PC-9 (cell line): ENCODE data around the gene CLHC1. TPM values are rescaled to one million over a fixed set of nuclear protein-coding genes. Genes with fewer than 3 reads are reported as not detected.
"Not testable (repeated sequence)": the region's sequence is repeated elsewhere in the genome, so short reads cannot be mapped to it uniquely, and the experiment has no call there.

ENCODE experiments used
- BruUV-seq: library from RNA; stranded (reverse); fragments of 400-500 nt; replicated peaks from 2 replicates; lab custom pipeline; 2021; lab: Mats Ljungman, UMichigan
- CTCF ChIA-PET: fragments of 300-600 bp; sonication (Branson Sonifier 250); formaldehyde crosslinking; loops from one replicate; lab custom pipeline; 2022; ENCODE audit warnings: antibody characterized with exemption; lab: Charles Lee
- POLR2A ChIA-PET: fragments of 300-600 bp; sonication (Branson Sonifier 250); formaldehyde crosslinking; loops from one replicate; lab custom pipeline; 2022; ENCODE audit warnings: antibody characterized with exemption; ENCODE audit not compliant: unreplicated experiment; lab: Charles Lee
- DNase-seq, 2 experiments: peaks; one replicate each; pipeline versions ENCODE4 v3.0.0 to v3.0.0-alpha.2; 2015 to 2022; ENCODE audit warnings: mixed read lengths in 1 of 2
- H2AFZ ChIP-seq: fragments of 200-600 bp; sonication (generic); 2 replicates; pipeline ENCODE4 v1.8.1; 2017; ENCODE audit warnings: antibody characterized with exemption
- H3F3A ChIP-seq: fragments of 200-600 bp; sonication (generic); 2 replicates; pipeline ENCODE4 v1.8.1; 2017; ENCODE audit warnings: antibody characterized with exemption, mild to moderate bottlenecking, low read depth; ENCODE audit not compliant: insufficient read depth
- H3K27ac ChIP-seq: fragments of 200-600 bp; sonication (generic); 2 replicates; pipeline ENCODE4 v1.6.1; 2016; ENCODE audit warnings: mixed run types
- H3K27me3 ChIP-seq: fragments of 200-600 bp; sonication (generic); 2 replicates; pipeline ENCODE4 v1.6.1; 2016; ENCODE audit warnings: low read depth, mixed run types; ENCODE audit not compliant: insufficient read depth
- H3K36me3 ChIP-seq: fragments of 200-600 bp; sonication (generic); 2 replicates; pipeline ENCODE4 v1.6.1; 2016; ENCODE audit warnings: low read depth, mixed run types
- H3K4me1 ChIP-seq: fragments of 200-600 bp; sonication (generic); replicated peaks from 2 replicates; pipeline ENCODE4 v1.6.1; 2016; ENCODE audit warnings: mixed run types; ENCODE audit not compliant: insufficient read depth
- H3K4me2 ChIP-seq: fragments of 200-600 bp; sonication (generic); 2 replicates; pipeline ENCODE4 v1.6.1; 2017; ENCODE audit warnings: mixed run types
- H3K4me3 ChIP-seq: fragments of 200-600 bp; sonication (generic); 2 replicates; pipeline ENCODE4 v1.6.1; 2016; ENCODE audit warnings: mixed run types
- H3K79me2 ChIP-seq: fragments of 200-600 bp; sonication (generic); 2 replicates; pipeline ENCODE4 v1.6.1; 2017; ENCODE audit warnings: low read depth, mixed run types
- H3K9me2 ChIP-seq: fragments of 200-600 bp; sonication (generic); 2 replicates; pipeline ENCODE4 v1.8.1; 2017; ENCODE audit warnings: mild to moderate bottlenecking; ENCODE audit not compliant: insufficient read depth
- H3K9me3 ChIP-seq: fragments of 200-600 bp; sonication (generic); 2 replicates; pipeline ENCODE4 v1.8.1; 2016; ENCODE audit warnings: low read depth; ENCODE audit not compliant: insufficient read depth
- H4K20me1 ChIP-seq: fragments of 200-600 bp; sonication (generic); 2 replicates; pipeline ENCODE4 v1.8.1; 2017; ENCODE audit not compliant: insufficient read depth
- CTCF ChIP-seq: fragments of 200-600 bp; sonication (generic); conservative IDR thresholded peaks from 2 replicates; pipeline ENCODE4 v1.6.1; 2017; ENCODE audit warnings: mixed run types, antibody characterized with exemption, mild to moderate bottlenecking, moderate library complexity
- EZH2 ChIP-seq: fragments of 200-600 bp; sonication (generic); IDR thresholded peaks from 2 replicates; pipeline ENCODE4 v1.8.0; 2017; ENCODE audit warnings: antibody characterized with exemption, low read depth
- intact Hi-C: fragments of 100-400 bp; cut with micrococcal nuclease; formaldehyde crosslinking; loops from one replicate; pipeline ENCODE4 v1.10.0; 2022; ENCODE audit not compliant: unreplicated experiment
- total RNA-seq: library from RNA; stranded (reverse); gene quantifications from 2 replicates; pipeline ENCODE4 v1.2.3, GENCODE V29; 2021

The CLHC1 gene
- total RNA-seq, 1 experiment from 2014 or later: 27.1 TPM

GRCh38 chr2:55229221-55229620, 2.9 kb downstream of the CLHC1 start:
- Histone ChIP-seq H3K4me3 (no peak overlapping the region), H3K79me2 (peaks cover 64% of the 10 kb centered on the region), H3F3A (peaks cover 32% of the 10 kb centered on the region), H3K9me2 (no peaks in the 10 kb centered on the region), H3K4me2 (no peak overlapping the region), H2AFZ (no peak overlapping the region), H3K4me1 (peaks cover 16% of the 10 kb centered on the region), H3K27me3 (no peaks in the 10 kb centered on the region), H4K20me1 (peaks cover 15% of the 10 kb centered on the region), H3K36me3 (peaks cover 21% of the 10 kb centered on the region), H3K27ac (no peak overlapping the region), H3K9me3 (no peaks in the 10 kb centered on the region)
- no peak for TF ChIP-seq EZH2
- no peak for TF ChIP-seq CTCF
- intact Hi-C loops: no loop called here
- no peak for DNase-seq
- ChIA-PET POLR2A (no interaction called here), CTCF (no interaction called here)
- BruUV-seq: no TSS peak

- no peaks in the 10 kb centered on the region for H3K27me3 ChIP-seq
- H3K36me3 ChIP-seq: peaks cover 11% of the 10 kb centered on the region
- no peaks in the 10 kb centered on the region for H3K9me2 ChIP-seq
- no peak overlapping the region for H3K27ac ChIP-seq
- no peak overlapping the region for H2AFZ ChIP-seq
- H3F3A ChIP-seq: peaks cover 26% of the 10 kb centered on the region
- no peak overlapping the region for H3K4me3 ChIP-seq
- peaks cover 10% of the 10 kb centered on the region for H3K4me1 ChIP-seq
- peaks cover 7% of the 10 kb centered on the region; the same call in 1 of the 2 replicates for H4K20me1 ChIP-seq
- H3K79me2 ChIP-seq: peaks cover 54% of the 10 kb centered on the region
- ChIA-PET POLR2A (interaction anchor here (0.7 kb wide), 1 partner anchor 345 kb away, joined by 23 read pairs; no protein-coding TSS in a partner anchor), CTCF (no interaction called here)
- TF ChIP-seq CTCF: no peak
- no peak for TF ChIP-seq EZH2
- H3K4me2 ChIP-seq: peak overlapping the region; percentile 3; the same call in 1 of the 2 replicates
- intact Hi-C loops: no loop called here
- no peaks in the 10 kb centered on the region for H3K9me3 ChIP-seq
- no TSS peak for BruUV-seq
- DNase-seq: no peak
These were observed 3.9 kb downstream of the CLHC1 start for GRCh38 chr2:55228226-55228563.

- peak overlapping the region; percentile 3; the same call in 1 of the 2 replicates for H3K4me2 ChIP-seq
- not testable (repeated sequence) for BruUV-seq
These were observed 4.5 kb downstream of the CLHC1 start for GRCh38 chr2:55227437-55228225.

More at GRCh38 chr2:55227437-55228225, 4.5 kb downstream of the CLHC1 start:
- H2AFZ ChIP-seq, CTCF ChIA-PET, intact Hi-C loops, H3K36me3 ChIP-seq, H3K9me2 ChIP-seq, H3K27me3 ChIP-seq, H3K4me3 ChIP-seq, H3K27ac ChIP-seq, DNase-seq, H3K9me3 ChIP-seq, H4K20me1 ChIP-seq: not testable (repeated sequence)
- Histone ChIP-seq H3K79me2 (peaks cover 49% of the 10 kb centered on the region), H3K4me1 (peaks cover 13% of the 10 kb centered on the region), H3F3A (peaks cover 22% of the 10 kb centered on the region; the same call in 1 of the 2 replicates)
- POLR2A ChIA-PET: interaction anchor here (0.7 kb wide), 1 partner anchor 136 kb away, joined by 3 read pairs; no protein-coding TSS in a partner anchor
